ENCODE data around the gene ITGA2. TPM values are rescaled to one million over a fixed set of nuclear protein-coding genes. Genes with fewer than 3 reads are reported as not detected.
"Not testable (repeated sequence)": the region's sequence is repeated elsewhere in the genome, so short reads cannot be mapped to it uniquely, and the experiment has no call there.

The ITGA2 gene
- 1 to 10 TPM in 1 of 2 donors, under 1 TPM in 1; 0.77 to 3.1 TPM for total RNA-seq

GRCh38 chr5:52989025-52989780, at the start of gene ITGA2:
ITGA2 (plus strand) TSS chr5:52989352; CDS start chr5:52989469, 117 bp downstream.
- peak; percentile 33 to 57 for DNase-seq (ENCODE audit: low spot score in 2 of 2)
- ATAC-seq = peak; percentile 53 to 64
- Mint-ChIP-seq H3K36me3 (peaks cover 0 to 10% of the 10 kb centered on the region in 2 donors), H3K27ac (peak within 1 kb of the TSS in 1 of 2 donors; percentile 41), H3K9me3 (no peaks in the 10 kb centered on the region)

- Mint-ChIP-seq H3K36me3 (no peaks in the 10 kb centered on the region), H3K9me3 (no peaks in the 10 kb centered on the region), H3K27ac (peak overlapping the region; percentile 9 to 18)
- peak in 1 of 2 donors; percentile 53 for ATAC-seq
- no peak for DNase-seq (ENCODE audit: low spot score in 2 of 2)
These were observed 45.9 kb upstream of the ITGA2 start for GRCh38 chr5:52943285-52943684.

GRCh38 chr5:52943808-52944207, 45.3 kb upstream of the ITGA2 start:
- peak in 1 of 2 donors; percentile 23 for ATAC-seq
- no peak for DNase-seq (ENCODE audit: low spot score in 2 of 2)
- Mint-ChIP-seq H3K9me3 (no peaks in the 10 kb centered on the region), H3K27ac (no peak overlapping the region), H3K36me3 (no peaks in the 10 kb centered on the region)

GRCh38 chr5:52945040-52945439, 44.1 kb upstream of the ITGA2 start:
- no peak for ATAC-seq
- peak overlapping the region in 1 of 2 donors; percentile 41 for H3K27ac Mint-ChIP-seq
- H3K36me3 Mint-ChIP-seq = no peaks in the 10 kb centered on the region
- no peaks in the 10 kb centered on the region for H3K9me3 Mint-ChIP-seq
- no peak for DNase-seq (ENCODE audit: low spot score in 2 of 2)

GRCh38 chr5:52947208-52947607, 41.9 kb upstream of the ITGA2 start:
- H3K36me3 Mint-ChIP-seq = no peaks in the 10 kb centered on the region
- H3K27ac Mint-ChIP-seq = no peak overlapping the region
- no peak for DNase-seq (ENCODE audit: low spot score in 2 of 2)

GRCh38 chr5:52947851-52948250, 41.3 kb upstream of the ITGA2 start:
- H3K27ac Mint-ChIP-seq = no peak overlapping the region
- no peaks in the 10 kb centered on the region for H3K36me3 Mint-ChIP-seq
- DNase-seq (ENCODE audit: low spot score in 2 of 2) = no peak

More at GRCh38 chr5:52947208-52947607, 41.9 kb upstream of the ITGA2 start:
- ATAC-seq = no peak
- no peaks in the 10 kb centered on the region for H3K9me3 Mint-ChIP-seq

GRCh38 chr5:52948418-52949076, 40.6 kb upstream of the ITGA2 start:
- Mint-ChIP-seq H3K36me3 (no peaks in the 10 kb centered on the region), H3K27ac (no peak overlapping the region), H3K9me3 (no peaks in the 10 kb centered on the region)
- DNase-seq (ENCODE audit: low spot score in 2 of 2) = peak in 1 of 2 donors; percentile 62
- ATAC-seq = peak; percentile 95 to 98

More at GRCh38 chr5:52947851-52948250, 41.3 kb upstream of the ITGA2 start:
- no peak for ATAC-seq
- H3K9me3 Mint-ChIP-seq = no peaks in the 10 kb centered on the region

GRCh38 chr5:52950686-52951085, 38.5 kb upstream of the ITGA2 start:
- H3K9me3 Mint-ChIP-seq = no peaks in the 10 kb centered on the region
- no peak for DNase-seq (ENCODE audit: low spot score in 2 of 2)
- no peaks in the 10 kb centered on the region for H3K36me3 Mint-ChIP-seq
- no peak overlapping the region for H3K27ac Mint-ChIP-seq
- ATAC-seq = no peak

- ATAC-seq (no peak), DNase-seq (ENCODE audit: low spot score in 2 of 2) (no peak)
- H3K27ac Mint-ChIP-seq = no peak overlapping the region
- H3K9me3 Mint-ChIP-seq = no peaks in the 10 kb centered on the region
- H3K36me3 Mint-ChIP-seq = no peaks in the 10 kb centered on the region
These were observed 36.7 kb upstream of the ITGA2 start for GRCh38 chr5:52952483-52952882.

- Mint-ChIP-seq H3K36me3 (no peaks in the 10 kb centered on the region), H3K27ac (no peak overlapping the region), H3K9me3 (no peaks in the 10 kb centered on the region)
- ATAC-seq (no peak), DNase-seq (ENCODE audit: low spot score in 2 of 2) (no peak)
These were observed 33.1 kb upstream of the ITGA2 start for GRCh38 chr5:52956014-52956413.

- no peak overlapping the region for H3K27ac Mint-ChIP-seq
- H3K36me3 Mint-ChIP-seq = no peaks in the 10 kb centered on the region
- no peak for ATAC-seq
- no peaks in the 10 kb centered on the region for H3K9me3 Mint-ChIP-seq
- DNase-seq (ENCODE audit: low spot score in 2 of 2) = no peak
These were observed 32.0 kb upstream of the ITGA2 start for GRCh38 chr5:52956915-52957747.

- no peak for ATAC-seq
- no peak for DNase-seq (ENCODE audit: low spot score in 2 of 2)
- H3K9me3 Mint-ChIP-seq = no peaks in the 10 kb centered on the region
- no peaks in the 10 kb centered on the region for H3K36me3 Mint-ChIP-seq
- H3K27ac Mint-ChIP-seq = no peak overlapping the region
These were observed 27.9 kb upstream of the ITGA2 start for GRCh38 chr5:52961274-52961681.

GRCh38 chr5:52963636-52964035, 25.5 kb upstream of the ITGA2 start:
- no peak for ATAC-seq
- H3K36me3 Mint-ChIP-seq = peaks cover 4 to 6% of the 10 kb centered on the region in 2 donors
- DNase-seq (ENCODE audit: low spot score in 2 of 2) = no peak
- H3K27ac Mint-ChIP-seq = no peak overlapping the region
- H3K9me3 Mint-ChIP-seq = peaks cover 4 to 6% of the 10 kb centered on the region in 2 donors

- Mint-ChIP-seq H3K27ac (no peak overlapping the region), H3K9me3 (peaks cover 9 to 11% of the 10 kb centered on the region in 2 donors), H3K36me3 (peaks cover 9 to 11% of the 10 kb centered on the region in 2 donors)
- ATAC-seq (no peak), DNase-seq (ENCODE audit: low spot score in 2 of 2) (no peak)
These were observed 25.0 kb upstream of the ITGA2 start for GRCh38 chr5:52964138-52964537.

GRCh38 chr5:52976157-52976556, 13.0 kb upstream of the ITGA2 start:
- peaks cover 9 to 13% of the 10 kb centered on the region in 2 donors for H3K9me3 Mint-ChIP-seq
- not testable (repeated sequence) for H3K27ac Mint-ChIP-seq; ATAC-seq; DNase-seq (ENCODE audit: low spot score in 2 of 2)
- H3K36me3 Mint-ChIP-seq = peaks cover 19 to 24% of the 10 kb centered on the region in 2 donors

GRCh38 chr5:52977264-52977897, 11.8 kb upstream of the ITGA2 start:
- Mint-ChIP-seq H3K36me3 (peaks cover 19 to 24% of the 10 kb centered on the region in 2 donors), H3K9me3 (peaks cover 9 to 13% of the 10 kb centered on the region in 2 donors), H3K27ac (no peak overlapping the region)
- DNase-seq (ENCODE audit: low spot score in 2 of 2) = no peak
- ATAC-seq = no peak

All from activated naive CD4-positive, alpha-beta T cell treated with anti-CD3 and anti-CD28 coated beads, Interleukin-2, amount 50 U/mL, for 72 hours (primary cell).